Activated CD4-positive, alpha-beta T cell treated with anti-CD3 and anti-CD28 coated beads for 1 hour (primary cell): ENCODE measurements around the gene MAP6.
A peak's percentile ranks its signal among the peaks of the same experiment; 100 is the strongest.
"Not testable (repeated sequence)": the region's sequence is repeated elsewhere in the genome, so short reads cannot be mapped to it uniquely, and the experiment has no call there.

Experiments
- DNase-seq: peaks from one replicate; pipeline ENCODE4 v3.0.0-alpha.2; 2020

Gene MAP6

GRCh38 chr11:75668451-75669297, at the start of gene MAP6:
Gene MAP6, minus strand, starts transcription at chr11:75669038. Its CDS starts 669 bp downstream, at chr11:75668369.
- DNase-seq = no peak

DNA sequence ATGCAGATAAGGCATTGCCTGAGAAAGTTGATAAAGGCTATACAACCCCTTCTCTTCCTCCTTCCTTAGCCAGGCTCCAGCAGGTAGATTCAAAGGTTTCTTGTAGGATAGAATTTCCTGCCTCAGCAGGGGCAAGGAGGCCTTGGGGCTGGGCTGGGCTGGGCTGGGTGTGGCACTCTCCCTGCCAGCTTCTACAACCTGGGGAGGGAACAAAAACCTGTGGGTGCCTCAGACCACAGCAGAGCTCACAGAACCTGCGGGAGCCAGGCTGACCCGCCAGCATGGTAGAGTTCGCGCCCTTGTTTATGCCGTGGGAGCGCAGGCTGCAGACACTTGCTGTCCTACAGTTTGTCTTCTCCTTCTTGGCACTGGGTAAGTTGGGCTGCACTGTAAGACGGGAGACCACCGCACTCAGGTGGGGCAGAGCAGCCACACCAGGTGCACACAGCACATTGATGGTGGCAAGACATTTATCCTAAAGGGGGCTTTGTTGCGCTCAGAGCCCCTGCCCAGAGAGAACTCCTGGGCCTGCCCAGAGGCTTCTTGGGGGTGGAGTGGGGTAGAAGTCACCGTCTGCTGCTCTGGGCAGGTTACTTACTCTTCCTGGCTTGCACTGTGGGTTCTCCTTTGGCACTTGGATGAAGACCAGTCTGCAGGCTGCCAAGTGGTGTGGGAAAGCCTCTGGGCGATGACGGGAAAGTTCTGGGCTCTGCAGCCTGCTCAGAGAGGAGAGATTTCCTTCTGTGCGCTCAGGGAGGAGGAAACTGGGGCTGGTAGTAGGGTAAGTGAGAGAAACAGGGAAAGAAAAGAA, 49.0 kb upstream of the MAP6 start, which contains the start of gene MOGAT2:
MOGAT2 (plus strand) TSS at position 231 of the 811 bp plus-strand sequence; CDS start at position 282, 51 bp downstream.
- no peak for DNase-seq

- DNase-seq = no peak
These were observed 47.8 kb upstream of the MAP6 start for GRCh38 chr11:75716659-75717058.

DNA sequence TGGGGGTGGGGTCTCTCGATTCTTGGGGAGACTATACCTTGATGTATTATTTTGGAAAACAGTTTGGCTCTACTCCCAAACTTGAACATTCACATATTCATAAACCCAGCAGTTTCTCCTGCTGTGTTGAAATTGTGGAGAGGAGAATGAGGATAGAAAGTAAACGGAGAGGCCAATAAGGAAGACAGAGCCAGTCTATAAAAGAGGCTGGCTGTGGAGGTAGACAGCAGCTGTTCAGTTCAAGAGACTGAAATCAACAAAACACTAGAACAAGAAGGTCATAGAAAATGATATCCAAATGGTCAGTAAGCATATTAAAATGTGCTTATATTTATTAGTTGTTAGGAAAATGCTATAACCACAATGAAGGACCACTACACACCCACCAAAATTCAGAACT, 46.9 kb upstream of the MAP6 start:
- DNase-seq = no peak

- no peak for DNase-seq
These were observed 45.4 kb upstream of the MAP6 start for GRCh38 chr11:75714211-75714610.

GRCh38 chr11:75706260-75706729, 37.5 kb upstream of the MAP6 start:
- DNase-seq = peak; percentile 49

- no peak for DNase-seq
These were observed 36.7 kb upstream of the MAP6 start for GRCh38 chr11:75705541-75705940.

DNA sequence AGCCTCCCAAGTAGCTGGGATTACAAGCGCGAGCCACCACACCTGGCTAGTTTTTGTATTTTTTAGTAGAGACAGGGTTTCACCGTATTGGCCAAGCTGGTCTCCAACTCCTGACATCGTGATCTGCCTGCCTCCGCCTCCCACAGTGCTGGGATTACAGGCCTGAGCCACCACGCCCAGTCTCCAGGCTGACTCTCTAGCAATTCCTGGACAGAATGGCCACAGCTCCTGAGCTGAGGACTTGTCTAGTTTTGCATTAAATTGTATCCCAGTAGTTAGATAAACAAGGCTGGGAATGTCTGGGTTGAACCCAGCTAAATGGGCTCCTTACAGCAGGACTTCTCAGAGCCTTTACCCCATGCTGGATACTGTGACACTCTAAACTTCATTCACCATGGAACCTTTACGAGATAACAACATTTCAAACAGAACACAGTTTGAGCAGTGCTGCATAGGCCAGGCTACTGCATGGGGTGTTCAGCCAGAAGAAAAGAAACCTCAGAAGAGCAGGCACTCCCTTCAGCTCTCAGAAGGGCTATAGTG, 34.9 kb upstream of the MAP6 start:
- no peak for DNase-seq

DNA sequence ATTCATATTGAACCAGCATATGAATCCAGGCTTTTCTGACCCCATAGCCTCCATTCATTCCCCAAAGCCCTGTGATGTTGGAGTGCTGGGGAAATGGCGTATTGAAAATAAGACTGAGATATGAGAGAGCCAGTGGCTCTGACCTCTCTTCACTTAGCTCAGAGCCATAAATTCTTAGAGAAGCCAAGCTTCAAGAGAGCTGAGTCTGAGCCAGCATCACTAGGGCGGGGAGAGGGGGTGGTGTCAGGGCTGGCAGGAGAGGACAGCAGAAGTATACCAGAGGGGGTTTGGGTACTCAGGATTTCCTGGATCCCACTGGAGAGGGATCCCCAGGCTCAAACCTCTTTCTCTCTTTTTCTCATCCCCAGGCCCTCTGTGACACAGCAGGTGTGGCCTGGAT, 32.1 kb upstream of the MAP6 start:
- no peak for DNase-seq

- DNase-seq = no peak
These were observed 29.2 kb upstream of the MAP6 start for GRCh38 chr11:75697906-75698581.

- DNase-seq = no peak
These were observed 23.0 kb upstream of the MAP6 start for GRCh38 chr11:75691804-75692203.

DNA sequence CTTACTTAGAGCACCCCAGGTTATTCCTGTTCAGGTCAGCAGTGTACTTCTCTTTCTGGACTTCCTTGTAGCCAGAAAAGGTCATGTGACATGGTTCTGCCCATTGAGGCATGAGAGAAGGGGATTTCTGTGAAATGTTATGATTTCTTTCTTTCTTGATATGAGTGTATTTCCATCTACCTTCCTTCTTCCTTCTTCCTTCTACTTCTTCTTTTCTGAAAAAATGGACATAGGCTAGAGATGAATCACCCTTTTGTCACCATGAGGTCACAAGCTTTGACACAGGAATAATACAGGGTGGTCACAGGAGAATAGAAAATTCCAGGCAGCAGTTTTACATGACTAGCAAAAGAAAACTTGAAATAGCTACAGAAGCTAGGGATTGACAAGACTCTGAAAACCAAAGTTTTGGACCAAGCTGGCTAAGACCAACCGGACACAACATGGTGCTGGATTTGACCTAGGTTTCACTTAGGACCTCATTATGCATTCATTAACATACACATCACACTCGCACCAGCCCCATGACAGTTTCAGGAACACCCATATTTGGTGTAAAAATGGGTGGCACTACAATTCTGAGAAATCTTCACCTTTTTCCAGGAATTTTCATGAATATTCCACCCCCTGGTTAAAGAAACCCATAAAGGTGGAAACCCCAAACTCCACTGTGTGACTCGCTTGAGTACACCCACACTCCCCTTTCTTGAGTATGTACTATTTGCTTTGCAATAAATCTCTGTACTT, 21.2 kb upstream of the MAP6 start:
- no peak for DNase-seq

- not testable (repeated sequence) for DNase-seq
These were observed 15.0 kb upstream of the MAP6 start for GRCh38 chr11:75683856-75684255.

DNA sequence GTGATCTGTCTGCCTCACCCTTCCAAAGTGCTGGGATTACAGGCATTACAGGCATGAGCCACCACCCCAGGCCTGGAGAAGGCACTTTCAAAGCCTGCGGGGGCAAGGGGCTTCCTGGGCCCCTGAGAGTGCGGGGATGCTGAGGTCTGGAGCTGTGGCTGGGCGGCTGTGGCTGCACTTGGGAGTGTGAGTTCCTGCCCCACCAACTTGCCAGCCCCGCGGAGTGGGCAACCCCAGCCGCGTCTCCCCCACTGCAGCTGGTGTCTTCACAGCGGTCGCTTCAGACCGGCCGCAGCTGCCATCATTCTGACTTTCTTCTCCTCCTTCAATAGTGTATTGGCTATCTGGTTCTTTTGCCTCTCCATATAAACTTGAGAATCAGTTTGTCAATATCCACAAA, 10.7 kb upstream of the MAP6 start:
- DNase-seq = no peak

DNA sequence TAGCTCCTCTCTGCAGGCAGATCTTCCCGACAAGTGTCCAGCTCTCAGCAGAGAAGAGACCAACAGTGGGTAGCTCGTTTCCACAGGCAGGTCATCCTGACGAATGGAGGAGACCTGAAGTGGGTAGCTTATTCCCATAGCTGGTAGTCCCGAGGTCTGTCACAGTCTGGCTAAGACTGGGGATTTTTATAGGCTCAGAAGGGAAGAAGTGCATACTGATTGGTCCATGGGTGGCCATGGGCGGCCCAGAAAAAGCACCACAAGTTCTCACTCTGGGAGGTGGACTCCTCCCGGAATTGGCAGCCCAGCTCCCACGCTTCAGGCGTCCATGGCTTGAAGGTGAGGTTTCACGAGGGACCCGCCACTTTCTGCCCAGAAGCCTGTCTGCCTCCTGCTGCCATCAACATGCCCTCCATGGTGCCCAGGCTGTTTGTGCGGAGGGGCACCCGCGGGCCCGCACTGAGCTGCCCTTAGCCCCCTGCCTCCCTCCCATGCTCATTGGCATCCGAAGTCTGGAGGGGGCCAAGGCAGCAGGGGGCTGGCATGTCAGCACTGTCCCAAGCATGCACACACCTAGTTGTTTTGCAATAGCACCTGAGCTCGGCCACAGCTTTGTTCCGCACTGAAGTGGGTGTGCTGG, 9.9 kb upstream of the MAP6 start:
- DNase-seq = no peak

DNA sequence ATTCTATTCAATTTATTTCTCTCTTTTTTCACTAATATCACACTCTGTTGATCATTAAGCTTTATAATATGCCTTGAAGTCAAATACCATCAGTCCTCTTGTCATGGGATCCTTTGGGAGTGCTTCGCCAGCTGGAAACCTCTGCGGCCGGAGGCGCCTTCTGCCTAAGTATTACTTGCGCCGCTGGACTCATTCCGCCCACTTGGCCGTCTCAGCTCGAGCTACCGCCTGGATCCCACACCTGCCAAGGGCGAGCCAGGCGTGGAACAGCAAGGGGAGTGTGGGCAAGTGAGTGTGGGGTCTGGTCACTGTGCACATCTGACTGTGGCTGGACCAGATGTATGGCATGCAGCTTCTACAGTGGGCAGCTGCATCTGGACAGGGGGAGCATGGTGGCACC, 9.1 kb upstream of the MAP6 start:
- no peak for DNase-seq

DNA sequence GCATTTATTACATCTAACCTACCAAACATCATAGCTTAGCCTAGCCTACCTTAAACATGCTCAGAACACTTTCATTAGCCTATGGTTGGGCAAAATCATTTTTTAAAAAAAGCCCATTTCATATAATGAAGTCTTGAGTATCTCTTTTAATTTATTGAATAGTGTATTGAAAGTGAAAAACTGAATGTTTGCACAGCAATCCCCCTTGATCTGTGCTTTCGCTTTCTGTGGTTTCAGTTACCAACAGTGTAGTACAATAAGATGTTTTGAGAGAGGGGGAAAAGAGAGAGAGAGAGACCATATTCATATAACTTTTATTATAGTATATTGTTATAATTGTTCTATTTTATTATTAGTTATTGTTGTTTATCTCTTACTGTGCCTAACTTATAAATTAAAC, 8.4 kb upstream of the MAP6 start:
- DNase-seq = no peak

- no peak for DNase-seq
These were observed 5.2 kb upstream of the MAP6 start for GRCh38 chr11:75673977-75674582.

DNA sequence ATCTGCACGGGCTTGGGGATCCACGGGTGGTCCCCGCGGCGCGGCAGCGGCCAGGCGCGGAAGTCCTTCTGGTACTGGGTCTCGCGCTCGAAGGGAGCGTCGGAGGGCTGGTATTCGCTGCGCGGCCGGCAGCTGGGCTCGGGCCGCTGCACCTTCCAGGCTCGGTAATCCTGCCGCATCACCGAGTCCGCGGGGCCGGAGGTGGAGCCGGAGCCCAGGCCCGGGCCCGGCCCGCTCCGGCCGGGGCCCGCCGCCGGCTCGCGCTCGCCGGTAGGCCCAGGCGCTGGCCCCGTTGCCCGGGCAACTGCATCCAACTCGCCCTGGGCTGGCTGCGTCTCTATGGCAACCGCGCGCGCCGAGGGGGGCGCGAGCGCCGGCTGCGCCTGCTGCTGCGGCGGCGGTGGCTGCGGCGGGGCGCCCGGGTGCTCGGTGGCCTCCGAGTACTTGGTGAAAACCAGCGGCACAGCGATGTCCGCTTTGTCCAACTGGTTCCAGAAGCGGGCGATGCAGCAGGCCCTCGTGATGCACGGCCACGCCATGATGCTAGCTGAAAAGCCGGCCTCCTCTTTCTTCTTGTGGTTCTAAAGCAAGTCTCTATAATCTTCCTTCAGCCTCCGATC, 897 bp downstream of the MAP6 start:
- no peak for DNase-seq

DNA sequence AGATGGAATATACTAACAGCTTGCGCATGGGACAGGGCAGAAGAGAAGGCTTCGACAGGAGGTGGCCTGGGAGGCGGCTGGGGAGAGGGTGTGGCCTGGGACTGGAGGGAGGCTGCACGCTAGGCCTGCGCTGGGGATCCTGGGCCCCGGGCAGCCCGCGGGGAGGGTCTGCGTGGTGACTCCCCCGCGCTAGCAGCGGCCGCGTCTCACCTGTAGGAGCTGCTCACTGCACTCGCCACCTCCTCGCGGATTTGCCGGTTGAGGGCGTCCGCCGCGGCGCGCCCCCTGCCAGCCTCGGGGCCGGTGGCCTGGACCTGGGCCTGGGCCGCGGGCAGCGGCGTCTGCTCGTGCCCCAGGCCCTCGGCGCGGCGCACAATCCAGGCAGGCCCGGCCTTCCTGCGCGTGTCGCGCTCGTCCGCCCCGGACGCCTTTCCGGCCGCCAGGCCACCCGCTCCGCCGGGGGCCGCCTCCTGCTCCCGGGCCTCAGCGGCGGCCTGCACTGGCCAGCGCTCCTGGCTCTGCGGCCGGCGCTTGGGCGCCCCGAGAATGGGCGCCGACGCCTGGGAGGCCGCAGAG, 1.5 kb downstream of the MAP6 start:
- DNase-seq = no peak
